Measurements from ENCODE around the gene ROR2.

ROR2 gene

DNA sequence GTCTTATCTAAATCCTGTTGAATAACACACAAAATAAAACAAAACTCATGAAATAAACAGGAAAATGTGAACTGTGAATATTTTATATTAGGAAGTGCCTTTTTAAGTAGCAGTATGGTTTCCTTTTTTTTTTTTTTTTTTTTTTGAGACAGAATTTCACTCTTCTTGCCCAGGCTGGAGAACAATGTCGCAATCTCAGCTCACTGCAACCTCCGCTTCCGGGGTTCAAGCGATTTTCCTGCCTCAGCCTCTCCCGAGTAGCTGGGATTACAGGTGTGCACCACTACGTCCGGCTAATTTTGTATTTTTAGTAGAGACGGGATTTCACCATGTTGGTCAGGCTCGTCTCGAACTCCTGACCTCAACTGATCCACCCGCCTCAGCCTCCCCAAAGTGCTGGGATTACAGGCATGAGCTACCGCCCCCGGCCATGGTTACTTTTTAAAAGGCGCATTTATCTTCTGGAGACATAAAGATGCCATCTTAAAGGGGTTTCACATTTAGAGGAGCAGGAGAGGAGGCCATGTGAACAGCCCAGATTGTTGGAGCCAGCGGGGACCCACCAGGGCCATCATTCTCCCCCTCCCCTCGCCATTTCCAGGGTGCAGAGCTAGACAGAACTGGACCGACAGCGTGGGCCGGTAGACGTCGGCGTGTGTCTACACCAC is 64.1 kb downstream of the ROR2 start:
- TF ChIP-seq, protein P1, sequence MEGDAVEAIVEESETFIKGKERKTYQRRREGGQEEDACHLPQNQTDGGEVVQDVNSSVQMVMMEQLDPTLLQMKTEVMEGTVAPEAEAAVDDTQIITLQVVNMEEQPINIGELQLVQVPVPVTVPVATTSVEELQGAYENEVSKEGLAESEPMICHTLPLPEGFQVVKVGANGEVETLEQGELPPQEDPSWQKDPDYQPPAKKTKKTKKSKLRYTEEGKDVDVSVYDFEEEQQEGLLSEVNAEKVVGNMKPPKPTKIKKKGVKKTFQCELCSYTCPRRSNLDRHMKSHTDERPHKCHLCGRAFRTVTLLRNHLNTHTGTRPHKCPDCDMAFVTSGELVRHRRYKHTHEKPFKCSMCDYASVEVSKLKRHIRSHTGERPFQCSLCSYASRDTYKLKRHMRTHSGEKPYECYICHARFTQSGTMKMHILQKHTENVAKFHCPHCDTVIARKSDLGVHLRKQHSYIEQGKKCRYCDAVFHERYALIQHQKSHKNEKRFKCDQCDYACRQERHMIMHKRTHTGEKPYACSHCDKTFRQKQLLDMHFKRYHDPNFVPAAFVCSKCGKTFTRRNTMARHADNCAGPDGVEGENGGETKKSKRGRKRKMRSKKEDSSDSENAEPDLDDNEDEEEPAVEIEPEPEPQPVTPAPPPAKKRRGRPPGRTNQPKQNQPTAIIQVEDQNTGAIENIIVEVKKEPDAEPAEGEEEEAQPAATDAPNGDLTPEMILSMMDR (IDR thresholded peaks at IDR 0.05), result no peak

DNA sequence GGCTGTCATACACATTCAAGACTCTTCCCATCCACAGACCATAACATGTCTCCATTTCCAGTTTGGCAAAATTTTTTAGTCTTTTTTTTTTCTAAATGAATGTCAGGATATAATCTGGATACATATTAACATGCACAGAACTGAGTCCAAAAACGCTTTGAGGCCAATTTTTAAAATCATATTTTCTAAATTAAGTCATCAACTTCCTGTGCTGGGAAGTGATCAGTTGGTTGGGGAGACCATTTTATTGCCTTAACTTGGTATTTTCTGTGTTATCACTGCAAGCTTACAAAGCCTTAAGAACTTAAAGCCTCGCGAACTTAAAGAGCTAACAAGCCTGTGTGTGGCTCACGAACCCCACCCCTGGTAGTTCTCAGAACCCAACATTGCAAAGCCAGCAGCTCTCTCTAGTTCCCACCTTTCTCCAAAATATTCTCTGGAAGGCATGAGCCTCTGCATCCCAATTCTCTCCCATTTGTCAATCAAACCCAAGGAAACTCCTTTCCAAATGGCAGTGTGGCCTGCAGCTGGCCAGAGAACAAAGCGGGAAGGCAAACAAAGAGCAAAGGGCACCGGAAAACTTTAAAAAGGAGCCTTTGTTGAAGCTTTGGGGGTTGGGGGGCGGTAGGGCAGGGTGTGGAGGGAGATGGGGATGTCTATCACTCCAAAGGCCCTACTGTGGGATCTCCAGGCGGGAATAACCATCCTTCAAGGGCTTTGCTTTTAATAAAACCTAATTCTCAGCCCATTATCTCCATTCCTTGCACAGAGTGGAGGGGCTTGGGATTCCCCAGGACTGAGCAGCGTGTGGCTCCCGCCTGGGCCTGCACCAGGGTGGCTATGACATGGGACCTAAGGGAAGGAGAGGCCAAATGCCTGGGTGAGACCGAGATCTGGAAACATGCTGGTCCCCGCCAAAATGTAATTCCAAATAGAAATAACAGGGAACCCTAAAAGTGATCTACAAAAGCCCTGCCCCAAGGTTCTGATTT is 65.0 kb downstream of the ROR2 start:
- TF ChIP-seq, protein P1 (IDR thresholded peaks at IDR 0.05), result no peak

DNA sequence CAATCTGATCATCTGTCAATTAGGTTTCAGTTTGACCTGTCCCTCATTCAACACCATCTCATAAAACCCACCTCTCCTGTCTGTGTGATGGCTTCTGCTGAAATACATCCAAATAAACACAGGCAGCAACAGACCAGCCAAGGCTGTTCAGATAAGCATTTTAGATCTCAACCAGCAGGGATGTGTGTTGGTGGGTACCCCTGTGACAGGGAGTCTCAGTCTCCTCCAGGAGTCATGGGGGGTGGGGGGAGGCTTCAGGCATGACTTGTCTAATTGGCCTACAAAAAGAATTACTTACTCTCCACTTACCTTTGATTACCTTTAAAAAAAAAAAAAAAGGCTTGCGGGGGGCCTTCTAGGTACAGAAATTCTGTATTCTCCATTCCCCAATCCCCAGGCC is 65.9 kb downstream of the ROR2 start:
- TF ChIP-seq, protein P1 (IDR thresholded peaks at IDR 0.05), result no peak

DNA sequence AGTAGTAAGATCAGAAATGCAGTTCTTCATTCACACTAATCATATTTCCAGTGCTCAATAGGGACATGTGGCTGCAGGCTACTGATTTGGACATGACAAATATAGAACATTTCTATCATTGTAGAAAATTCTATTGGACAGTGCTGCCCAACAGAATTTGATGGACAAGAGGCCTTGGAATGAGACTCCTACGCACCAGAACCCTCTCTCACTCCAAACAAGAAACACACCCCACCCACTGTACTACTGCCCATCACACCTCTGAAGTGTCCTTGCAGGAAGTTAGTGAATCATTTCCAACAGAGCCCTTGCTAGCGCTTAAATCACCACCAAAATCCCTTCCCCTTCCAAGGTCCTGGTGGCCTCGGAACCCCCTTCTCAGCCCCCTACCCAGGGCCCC is 66.5 kb downstream of the ROR2 start:
- TF ChIP-seq, protein P1 (IDR thresholded peaks at IDR 0.05), result no peak

GRCh38 chr9:91882627-91883026 is 67.4 kb downstream of the ROR2 start:
- TF ChIP-seq, protein P1 (IDR thresholded peaks at IDR 0.05), result peak; percentile 43; the same call in 1 of the 2 replicates

GRCh38 chr9:91880378-91880972 is 69.6 kb downstream of the ROR2 start:
- TF ChIP-seq, protein P1 (IDR thresholded peaks at IDR 0.05), result no peak

DNA sequence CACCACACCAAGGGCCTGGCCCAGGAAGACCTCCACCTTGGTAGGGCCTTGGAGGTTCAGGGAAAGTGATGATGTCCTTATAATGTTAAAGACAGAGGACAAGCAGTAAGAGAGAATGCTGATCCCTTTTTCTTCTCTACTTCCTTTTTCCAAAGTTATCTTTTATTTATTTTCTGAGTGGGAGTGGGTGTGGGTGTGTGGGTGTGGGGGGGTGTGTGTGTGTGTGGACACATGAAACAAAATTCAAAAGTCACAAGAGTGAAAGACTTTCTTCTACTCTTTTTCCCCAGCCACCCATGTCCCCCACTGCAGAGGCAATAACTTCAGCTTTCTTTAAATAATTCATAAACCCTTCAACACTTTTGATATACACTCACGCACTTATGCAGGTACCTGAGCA is 70.8 kb downstream of the ROR2 start:
- TF ChIP-seq, protein P1 (IDR thresholded peaks at IDR 0.05), result no peak
